Measurements from ENCODE around the gene GLT6D1.

Gene GLT6D1

DNA sequence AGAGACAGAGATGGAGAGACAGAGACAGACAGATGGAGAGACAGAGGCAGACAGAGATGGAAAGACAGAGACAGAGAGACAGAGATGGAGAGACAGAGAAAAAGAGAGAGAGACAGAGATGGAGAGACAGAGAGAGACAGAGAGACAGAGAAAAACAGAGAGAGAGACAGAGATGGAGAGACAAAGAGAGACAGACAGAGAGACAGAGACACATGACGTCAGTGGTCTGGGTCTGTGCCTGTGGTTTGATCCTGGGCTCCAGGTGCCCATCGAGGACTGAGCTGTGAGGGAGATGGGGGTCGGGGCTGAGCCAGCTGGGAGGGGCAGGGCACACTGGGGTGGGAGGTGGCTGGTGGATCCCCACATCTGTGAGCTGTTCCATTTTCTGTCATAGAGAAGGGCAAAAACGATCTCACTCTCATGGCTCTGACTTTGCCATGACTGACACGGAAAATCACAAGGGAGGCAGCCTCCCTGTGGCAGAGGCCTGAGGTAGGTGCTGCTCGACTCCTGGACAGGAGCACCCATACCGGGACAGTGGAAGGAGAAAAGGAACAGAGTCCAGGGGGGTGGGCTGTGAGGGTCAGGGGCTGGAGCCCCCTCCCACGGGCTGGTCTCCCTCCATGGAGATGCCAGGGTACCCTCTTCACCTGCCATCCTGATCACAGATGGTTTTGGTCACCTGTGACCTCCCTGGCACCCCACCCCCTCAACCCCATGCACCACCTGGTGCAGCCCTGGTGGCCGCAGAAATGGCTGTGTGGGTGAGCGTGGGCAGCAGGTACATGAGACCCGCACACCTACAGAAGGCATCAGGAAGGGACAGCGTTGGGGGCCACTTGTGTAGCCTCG, 28.8 kb downstream of the GLT6D1 start:
- no peak for FAIRE-seq

DNA sequence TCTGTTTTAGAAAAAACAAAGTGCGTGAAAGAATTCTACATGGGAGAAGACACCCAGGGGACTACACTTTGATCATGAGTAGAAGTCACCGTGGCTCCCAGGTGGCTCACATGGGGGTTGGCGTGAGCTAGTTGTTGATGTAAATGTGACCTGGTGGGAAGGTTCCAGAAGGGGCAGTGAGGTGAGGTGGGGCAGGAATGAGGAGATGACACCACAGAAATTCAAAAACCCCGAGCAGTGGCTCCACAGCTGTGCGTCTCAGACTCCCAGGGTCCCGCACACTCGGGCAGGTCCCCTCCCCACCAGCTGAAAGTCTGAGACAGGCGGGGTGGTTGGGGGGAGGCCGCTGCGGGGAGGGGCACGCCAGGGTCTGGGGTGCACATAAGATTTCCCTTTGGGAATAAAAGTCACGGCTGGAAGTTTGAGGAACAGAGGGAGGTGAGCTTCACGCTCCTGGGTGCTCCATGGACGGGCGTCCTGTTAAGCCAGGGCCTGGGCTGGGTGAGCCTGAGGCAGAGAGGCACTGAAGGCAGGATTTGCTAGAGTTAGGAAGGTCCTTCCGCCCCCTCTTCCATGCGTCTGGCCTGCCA, 29.9 kb downstream of the GLT6D1 start:
- no peak for FAIRE-seq
- no peak for DNase-seq (ENCODE audit: insufficient read length, low spot score)

More for the DNA sequence above, 28.8 kb downstream of the GLT6D1 start:
- no peak for DNase-seq (ENCODE audit: insufficient read length, low spot score)

DNA sequence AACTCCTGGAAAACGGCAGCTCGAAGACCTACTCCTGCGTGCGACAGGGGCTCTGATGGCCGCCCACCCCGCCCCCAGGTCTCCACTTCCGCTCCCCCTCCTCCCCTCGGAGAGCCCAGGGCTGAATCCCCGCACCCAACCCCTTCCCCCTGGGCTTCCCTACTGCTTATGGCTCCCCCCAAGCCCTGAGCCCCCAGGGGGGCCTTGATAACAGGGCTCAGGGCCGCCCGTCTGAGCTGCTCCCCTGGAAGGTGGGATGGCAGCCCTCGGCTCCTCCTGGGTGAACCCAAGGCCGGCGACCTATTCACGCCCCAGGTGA, 30.4 kb downstream of the GLT6D1 start:
- FAIRE-seq, result no peak
- no peak for DNase-seq (ENCODE audit: insufficient read length, low spot score)

DNA sequence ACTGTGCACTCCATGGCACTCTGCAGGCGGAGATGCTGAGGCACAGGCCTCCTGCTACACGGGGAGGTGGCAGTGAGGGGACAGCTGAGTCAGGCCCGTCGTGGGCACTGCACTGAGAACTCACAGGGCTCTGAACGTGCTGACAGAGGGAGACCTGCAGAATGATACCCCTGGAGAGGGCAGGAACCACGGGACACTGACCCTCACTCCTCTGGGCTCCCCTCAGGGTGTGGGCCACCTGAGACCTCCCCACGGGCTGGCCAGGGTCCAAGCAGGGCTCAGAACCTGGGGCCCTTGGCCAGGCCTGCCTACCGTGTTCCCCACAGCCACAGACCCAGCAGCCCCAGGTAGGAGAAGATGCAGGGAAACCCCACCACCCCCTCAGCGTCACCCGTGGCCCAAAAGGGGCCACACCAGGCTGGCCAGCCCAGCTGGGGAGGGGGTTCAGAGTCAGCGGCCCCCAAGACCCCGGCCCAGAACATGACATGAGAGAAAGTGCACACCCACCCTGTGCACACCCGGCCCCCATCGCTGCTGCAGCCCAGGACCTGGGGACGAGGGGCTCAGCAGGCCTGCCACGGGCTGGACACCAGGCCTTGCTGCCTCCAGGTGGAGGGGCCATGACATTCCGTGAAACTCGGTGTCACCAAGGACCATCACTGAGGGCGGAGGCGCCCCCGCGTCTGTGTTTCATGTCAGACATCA, 30.9 kb downstream of the GLT6D1 start:
- FAIRE-seq, result no peak
- no peak for DNase-seq (ENCODE audit: insufficient read length, low spot score)

DNA sequence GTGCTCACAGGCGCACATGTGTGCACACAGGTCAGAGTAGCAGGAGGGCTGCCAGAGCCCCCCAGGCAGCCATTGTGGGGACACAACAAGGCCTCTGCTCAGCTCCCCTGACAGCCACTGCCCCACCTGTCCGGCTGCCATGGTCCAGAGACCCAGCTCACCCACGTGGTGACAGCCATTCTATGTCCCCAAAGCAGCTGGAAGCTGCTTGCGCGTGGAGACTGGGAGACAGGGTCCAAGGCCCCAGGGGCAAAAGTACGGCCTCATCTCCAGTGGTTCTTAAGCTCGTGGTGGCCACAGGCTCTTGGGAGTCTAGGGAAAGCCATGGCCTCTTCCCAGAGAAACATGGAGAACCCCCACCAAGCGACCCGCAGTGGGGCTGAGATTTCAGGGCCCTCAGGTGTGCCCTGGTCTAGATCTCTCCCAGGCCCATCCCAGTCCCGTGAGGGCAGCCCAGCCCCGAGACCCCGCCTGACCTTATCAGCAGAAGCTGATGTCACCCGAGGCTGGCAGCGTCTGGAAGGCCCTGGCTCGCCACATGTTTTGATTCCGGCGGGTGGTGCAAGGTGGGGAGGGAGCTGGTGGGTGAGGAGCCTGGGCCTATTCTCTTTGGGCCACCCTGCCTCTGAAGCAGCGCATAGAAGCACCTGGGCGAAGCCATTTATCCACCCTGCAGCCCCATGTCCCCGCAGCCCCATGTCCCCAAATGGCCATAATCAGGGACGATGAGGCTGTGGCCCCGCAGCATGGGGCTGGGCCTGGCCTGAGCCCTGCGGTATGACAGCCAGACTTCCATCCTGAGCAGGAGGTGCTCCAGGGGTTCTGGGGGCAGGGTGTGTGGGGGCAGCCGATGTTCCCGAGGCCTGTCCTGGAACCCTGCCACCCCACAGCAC, 31.7 kb downstream of the GLT6D1 start:
- DNase-seq (ENCODE audit: insufficient read length, low spot score), result no peak
- no peak for FAIRE-seq

DNA sequence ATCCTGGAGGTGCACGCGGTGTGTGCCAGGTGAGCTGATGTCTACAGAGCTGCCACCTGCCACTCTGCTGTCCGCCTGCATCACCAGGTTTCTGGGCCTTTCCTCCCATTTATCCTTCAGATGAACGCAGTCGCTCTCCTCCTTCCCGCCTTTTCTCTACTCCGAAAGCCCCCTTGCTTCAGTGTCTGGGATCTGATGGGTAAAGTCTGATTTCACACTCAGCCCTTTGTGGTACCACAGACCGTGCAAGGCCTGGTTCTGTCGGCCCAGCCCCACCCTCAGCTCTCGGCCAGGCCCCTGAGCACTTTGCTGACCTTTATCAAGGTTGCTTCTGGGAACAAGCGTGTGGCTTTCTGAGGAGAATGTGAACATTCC, 32.5 kb downstream of the GLT6D1 start:
- no peak for DNase-seq (ENCODE audit: insufficient read length, low spot score)
- FAIRE-seq, result no peak

DNA sequence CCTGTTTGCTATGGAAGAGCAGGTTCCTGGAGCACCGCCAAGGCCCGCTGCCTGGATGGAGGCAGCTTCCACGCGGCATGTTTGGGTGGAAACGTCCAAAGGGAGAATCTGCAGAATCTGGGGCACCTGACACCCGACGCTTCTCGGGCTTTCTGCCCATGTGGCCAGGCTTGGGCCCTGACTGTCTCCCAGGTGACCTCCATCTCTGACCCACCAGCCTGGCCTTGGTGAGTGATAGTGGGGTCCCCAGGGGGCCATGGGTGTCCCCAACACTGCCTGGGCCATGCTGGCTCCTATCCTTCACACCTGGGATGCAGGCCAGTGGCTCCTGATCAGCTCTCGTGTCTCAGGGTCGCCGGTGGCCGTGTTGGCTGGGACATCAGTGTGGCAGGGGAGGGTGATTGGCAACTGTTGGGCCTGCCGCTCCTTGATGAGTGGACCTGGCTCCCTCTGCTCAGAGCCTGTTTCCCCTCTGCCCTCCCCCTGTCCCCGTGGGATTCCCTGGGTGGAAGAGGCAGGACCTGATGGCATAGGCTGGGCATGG, 34.0 kb downstream of the GLT6D1 start:
- FAIRE-seq, result no peak
- DNase-seq (ENCODE audit: insufficient read length, low spot score), result no peak

DNA sequence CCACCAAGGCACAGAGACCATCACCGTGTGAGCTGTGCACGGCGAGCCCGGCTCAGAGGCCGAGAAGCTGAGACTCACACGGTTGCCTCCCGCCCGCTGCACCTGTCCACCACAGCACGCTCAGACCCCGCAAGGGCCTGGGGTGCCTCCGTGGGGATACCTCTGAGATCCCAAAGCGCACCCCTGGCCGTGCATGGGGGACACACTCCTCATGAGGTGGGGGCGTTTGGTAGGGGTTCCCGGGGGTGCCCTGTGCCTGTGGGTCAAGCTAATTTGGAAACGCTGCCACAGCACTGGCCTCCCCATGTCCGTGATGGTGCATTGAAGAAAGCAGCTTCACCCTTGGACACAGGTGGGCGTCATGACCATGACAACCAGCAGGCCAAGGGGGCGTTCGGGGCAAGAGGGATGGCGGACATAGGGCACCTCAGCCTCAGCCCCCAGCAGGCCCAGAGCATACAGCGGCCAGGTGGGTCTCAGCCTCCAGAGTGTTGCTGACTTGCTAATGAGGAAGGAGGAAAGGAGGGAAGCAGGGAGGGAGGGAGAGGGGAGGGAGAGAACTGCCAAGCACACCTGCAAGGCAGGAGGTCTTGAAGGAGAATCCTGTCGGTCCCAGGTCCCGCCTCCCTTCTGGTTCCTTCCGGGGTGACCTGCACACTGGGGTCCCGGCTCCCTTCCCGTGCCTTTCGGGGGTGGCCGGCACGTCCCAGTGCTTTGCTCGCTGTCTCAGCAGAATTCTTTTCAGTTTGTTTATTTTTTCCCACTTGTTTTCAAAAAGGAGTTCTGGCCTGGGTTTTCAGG, 34.7 kb downstream of the GLT6D1 start:
- FAIRE-seq (no peak), DNase-seq (ENCODE audit: insufficient read length, low spot score) (no peak)

DNA sequence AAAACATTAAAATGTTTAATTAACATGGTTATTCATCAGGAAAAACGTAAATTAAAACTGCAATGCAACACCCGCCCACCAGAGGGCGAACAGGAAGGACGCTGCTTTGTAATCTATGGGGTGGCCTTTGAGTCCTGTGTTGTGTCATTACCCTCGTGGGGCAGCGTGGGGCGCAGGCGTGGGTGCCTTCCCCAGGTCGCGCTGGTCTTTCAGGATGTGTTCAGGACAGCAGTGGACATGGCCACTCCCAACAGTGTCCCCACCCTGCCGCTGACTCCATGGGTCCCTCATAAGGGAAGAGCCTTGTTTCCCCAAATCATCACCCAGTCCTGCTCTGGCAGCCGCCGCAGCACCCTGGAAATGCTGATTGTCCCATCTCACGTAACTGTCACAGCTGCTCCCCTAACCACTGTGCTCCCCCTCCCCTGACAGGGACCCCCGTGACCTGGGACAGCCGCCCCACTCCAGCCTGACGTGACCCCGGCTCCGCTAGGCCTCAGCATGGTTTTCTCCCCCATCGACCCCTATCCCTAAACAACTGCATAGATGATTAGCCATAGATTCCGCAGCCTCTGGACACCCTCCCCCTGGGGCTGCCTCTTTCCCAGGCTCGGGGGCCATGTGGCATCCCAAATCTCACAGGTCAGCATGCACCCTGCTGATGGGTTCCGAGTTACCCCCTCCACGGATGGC, 36.4 kb downstream of the GLT6D1 start:
- DNase-seq (ENCODE audit: insufficient read length, low spot score) (peak; percentile 54), FAIRE-seq (peak; percentile 58)

DNA sequence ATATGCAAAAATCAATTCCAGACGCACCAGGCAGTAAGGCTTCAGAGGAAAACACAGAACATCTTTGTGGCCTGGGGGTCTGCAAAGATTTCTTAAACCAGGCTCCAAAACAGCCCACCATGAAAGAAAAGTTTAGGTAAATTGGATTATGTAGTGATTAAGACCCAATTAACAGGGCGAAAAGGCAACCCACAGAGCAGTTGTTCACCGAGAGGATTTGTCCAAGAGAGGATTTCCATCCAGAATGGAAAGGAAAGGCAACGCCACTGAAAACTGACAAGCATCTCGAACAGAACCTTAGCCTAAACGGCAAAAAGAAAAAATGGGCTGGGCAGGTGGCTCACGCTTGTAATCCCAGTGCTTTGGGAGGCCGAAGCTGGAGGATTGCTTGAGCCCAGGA, 37.4 kb downstream of the GLT6D1 start:
- FAIRE-seq (no peak), DNase-seq (ENCODE audit: insufficient read length, low spot score) (no peak)

DNA sequence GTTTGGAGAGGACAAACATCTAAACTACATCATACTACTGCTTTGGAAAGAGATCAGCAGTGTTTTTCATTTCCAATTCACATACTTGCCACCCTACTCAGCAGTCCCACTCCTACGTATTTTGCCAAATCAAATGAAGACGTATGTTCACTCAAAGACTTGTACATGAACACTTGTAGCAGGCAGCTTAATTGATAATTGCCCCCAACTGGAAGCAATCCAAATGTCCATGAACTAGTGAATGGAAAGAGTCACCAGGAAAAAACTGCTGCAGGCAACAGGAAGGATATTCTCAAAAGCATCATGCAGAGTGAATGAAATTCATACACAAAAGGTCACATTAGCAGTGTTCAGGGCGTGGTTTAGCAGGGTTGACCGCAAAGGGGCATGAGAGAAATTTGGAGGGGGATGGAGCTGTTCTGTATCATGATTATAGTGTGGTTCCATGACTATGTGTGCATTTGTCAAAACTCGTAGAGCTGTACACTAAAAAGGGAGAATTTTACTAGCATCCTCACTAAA, 39.0 kb downstream of the GLT6D1 start:
- FAIRE-seq, result no peak
- DNase-seq (ENCODE audit: insufficient read length, low spot score), result no peak

DNA sequence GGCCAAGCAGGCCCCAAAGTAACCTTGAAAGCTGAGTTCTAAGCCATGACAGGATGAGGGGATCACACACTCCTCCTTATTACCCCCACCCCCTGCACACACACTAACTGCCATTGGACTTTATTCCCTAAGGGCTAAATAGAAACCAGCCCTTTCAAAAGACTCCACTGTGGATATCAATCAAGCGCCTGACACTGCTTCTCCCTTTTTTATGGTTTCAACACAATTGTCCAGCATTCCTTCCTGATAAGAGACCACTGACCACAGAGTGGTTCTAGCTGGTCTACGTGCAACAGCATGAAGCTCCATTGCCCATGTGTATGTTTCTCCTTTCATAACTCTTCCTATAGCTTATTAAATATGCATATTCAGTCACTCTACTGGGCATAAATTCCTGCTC, 43.1 kb downstream of the GLT6D1 start:
- DNase-seq (ENCODE audit: insufficient read length, low spot score), result no peak
- no peak for FAIRE-seq

DNA sequence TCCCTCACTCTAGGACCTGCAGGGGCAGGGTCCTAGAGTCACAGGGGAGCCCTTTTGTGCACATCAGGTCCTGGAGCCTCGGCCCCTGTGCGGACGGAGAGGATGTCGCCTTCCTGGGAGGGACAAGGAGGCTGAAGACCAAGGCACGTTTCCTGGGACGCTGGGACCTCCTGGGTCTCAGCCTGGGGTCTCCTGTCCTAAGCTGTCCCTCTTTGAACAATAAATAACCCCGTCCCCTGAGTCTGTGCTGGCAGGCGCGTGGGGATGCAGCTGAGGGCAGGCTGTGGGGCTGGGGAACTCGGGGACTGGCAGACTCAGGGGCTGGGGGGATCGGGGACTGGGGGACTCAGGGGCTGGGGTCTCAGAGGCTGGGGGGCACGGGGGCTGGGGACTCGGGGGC, 46.7 kb downstream of the GLT6D1 start:
- no peak for DNase-seq (ENCODE audit: insufficient read length, low spot score)
- no peak for FAIRE-seq

DNA sequence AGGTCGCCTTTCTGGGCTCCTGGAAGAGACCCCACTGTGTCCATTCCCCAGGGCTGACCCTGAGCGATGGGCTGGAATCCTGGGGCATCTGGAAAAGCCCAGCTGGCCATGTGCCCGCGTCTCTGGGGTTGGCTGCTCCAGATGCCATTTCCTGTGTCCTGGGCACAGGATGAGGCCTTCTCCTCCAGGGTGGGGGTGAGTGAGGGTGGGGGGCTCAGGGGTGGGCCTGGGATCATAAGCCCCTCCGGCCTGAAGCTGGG, 47.1 kb downstream of the GLT6D1 start:
- no peak for DNase-seq (ENCODE audit: insufficient read length, low spot score)

DNA sequence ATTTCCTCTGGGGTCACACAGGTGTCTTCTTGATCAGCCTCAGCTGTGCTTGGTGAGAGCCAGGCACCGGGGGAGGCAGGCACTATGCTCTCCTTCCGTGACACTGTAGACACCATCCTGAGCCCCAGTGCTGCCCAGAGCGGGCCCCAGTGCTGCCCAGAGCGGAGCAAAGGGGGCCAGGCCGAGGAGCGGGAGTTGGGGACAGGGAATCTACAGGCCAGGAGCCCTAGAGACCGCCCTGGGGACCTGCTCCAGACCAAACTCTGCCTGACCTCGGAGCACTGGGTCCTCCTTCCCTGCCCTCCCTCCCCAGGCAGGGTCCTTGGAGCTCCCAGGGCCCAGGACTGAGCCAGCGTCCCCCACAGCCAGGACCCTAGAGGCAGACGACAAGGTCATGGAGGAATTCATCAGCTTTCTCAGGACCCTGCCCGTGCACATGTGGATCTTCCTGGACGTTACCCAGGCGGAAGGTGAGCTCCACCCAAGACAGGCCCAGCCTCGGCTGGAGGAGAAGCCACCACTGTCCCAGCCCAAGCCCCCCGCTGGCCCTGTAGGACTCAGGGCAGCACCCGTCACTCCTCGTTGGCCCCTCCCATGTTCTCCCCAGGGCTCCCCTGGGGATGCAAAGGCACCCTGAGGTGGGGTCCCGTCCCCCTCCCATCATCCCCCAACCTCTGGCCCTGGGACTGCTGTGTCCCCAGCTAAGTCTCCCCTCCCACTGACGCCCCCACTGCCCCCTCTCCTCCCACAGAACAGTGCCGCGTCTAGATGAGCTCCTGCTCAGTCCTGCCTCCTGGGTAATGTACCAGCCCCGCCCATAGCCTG, 47.6 kb downstream of the GLT6D1 start:
- DNase-seq (ENCODE audit: insufficient read length, low spot score) (no peak), FAIRE-seq (no peak)

More for the DNA sequence above, 47.1 kb downstream of the GLT6D1 start:
- no peak for FAIRE-seq

DNA sequence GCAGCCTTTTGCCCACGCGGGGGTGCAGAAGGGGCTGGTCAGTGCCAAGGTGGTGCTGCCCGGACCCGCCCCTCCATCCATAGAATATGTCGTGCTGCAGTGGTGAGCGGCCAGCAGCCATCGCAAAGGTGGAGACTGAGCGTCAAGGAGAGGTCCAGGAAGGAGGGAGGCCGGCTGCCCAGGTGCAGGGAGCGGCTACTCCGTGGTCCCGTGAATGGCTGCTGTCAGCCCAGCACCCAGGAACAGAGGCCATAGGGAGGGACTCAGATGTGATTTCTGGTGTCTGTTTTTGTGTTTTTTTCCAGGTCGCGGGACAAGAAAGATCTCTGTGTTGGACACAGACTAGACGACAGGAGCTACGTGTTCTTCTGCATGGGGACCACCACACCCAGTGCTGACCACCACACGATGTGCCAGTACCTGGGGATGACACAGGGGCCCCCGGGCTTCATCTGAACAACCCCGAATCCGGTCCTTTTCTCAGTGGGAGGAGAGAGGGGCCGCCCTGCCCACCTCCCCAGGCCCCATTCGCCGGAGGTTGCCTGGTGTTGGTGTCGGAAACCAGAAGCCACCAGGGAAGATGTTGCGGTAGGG, 48.8 kb downstream of the GLT6D1 start:
- no peak for FAIRE-seq
- no peak for DNase-seq (ENCODE audit: insufficient read length, low spot score)

DNA sequence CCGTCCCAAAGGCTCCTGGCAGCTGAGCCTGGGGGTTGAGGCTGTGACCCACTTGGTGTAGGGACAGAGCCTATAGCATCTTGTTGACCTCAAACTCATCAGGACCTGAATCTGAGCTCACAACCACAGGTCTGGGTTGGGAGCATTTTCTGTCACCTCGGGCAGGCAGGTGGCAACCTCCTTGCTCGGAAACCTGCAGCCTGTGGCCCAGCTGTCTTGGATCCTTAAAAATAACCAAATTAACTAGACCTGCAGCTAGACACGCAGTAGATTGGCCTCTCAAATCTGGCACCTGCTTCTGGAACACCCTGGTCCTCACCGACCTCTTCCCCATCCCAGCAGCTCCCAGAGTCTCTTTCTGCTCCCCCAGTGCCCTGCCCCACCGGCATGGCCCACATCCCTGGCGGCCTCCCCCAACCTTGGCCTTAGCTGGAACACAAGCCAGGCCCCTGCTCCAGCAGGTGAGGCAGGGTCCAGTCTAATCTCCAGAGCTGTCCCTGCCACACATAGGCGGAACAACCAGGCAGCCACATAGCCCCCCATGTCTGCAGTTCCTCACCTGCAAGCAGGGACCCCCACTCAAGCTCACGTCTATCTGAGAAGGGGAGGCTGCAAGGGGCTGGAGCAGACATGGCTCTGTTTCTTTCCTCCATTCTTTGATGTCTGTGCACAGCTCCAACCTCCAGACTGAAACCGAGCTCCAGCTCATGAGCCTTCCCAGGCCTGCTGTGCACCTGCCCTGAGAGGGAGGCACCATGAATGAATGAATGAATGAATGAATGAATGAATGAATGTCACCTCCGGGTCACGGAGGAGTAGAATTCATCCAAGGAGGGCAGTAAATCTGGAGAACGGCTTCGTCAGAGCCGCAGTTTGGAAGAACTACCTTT, 49.5 kb downstream of the GLT6D1 start:
- FAIRE-seq, result no peak
- DNase-seq (ENCODE audit: insufficient read length, low spot score), result no peak

Data from GM19239 (cell line).